Kidney epithelial cell (primary cell): ENCODE measurements around the gene MMP23B. TPM values are rescaled to one million over a fixed set of nuclear protein-coding genes. Genes with fewer than 3 reads are reported as not detected.
"Not testable (repeated sequence)": the region's sequence is repeated elsewhere in the genome, so short reads cannot be mapped to it uniquely, and the experiment has no call there.

Experiments
- DNase-seq: peaks from one replicate; pipeline ENCODE4 v3.0.0-alpha.2; 2010; ENCODE audit warnings: low read depth
- H3K27me3 ChIP-seq: 2 replicates; pipeline ENCODE4 v1.6.0; 2011; ENCODE audit warnings: low read length; ENCODE audit not compliant: control insufficient read depth, insufficient read depth
- H3K36me3 ChIP-seq: 2 replicates; pipeline ENCODE4 v1.5.1; 2011; ENCODE audit warnings: low read length; ENCODE audit not compliant: control insufficient read depth, insufficient read depth
- H3K4me3 ChIP-seq: 2 replicates; pipeline ENCODE4 v1.5.1; 2011; ENCODE audit warnings: low read depth, mild to moderate bottlenecking, control low read depth, low read length
- CTCF ChIP-seq: IDR thresholded peaks from 2 replicates; pipeline ENCODE4 v1.5.1; 2011; ENCODE audit warnings: mild to moderate bottlenecking, moderate library complexity, low read length, control low read depth, inconsistent platforms; ENCODE audit not compliant: insufficient read depth, poor library complexity, severe bottlenecking
- total RNA-seq: library from RNA; depleted of rRNA; stranded (reverse); fragments of >200 nt; gene quantifications from 2 replicates; pipeline ENCODE4 v1.2.3, GENCODE V29; 2015

MMP23B gene
- total RNA-seq, 1 donor from 2014 or later, result 6.5 TPM

- Histone ChIP-seq H3K27me3 (peaks cover 28% of the 10 kb centered on the region), H3K36me3 (no peaks in the 10 kb centered on the region), H3K4me3 (no peak overlapping the region)
- no peak for DNase-seq
- TF ChIP-seq CTCF, result no peak
Measured at GRCh38 chr1:1627829-1628753, 3.9 kb upstream of the MMP23B start.

GRCh38 chr1:1628754-1629429 is 3.1 kb upstream of the MMP23B start:
- TF ChIP-seq CTCF, result no peak
- DNase-seq, result no peak
- H3K27me3 ChIP-seq, result peaks cover 28% of the 10 kb centered on the region
- no peaks in the 10 kb centered on the region for H3K36me3 ChIP-seq
- H3K4me3 ChIP-seq, result no peak overlapping the region

- no peak for DNase-seq
- Histone ChIP-seq H3K36me3 (no peaks in the 10 kb centered on the region), H3K27me3 (peaks cover 28% of the 10 kb centered on the region), H3K4me3 (no peak overlapping the region)
- TF ChIP-seq CTCF, result no peak
Measured at GRCh38 chr1:1629430-1630190, 2.4 kb upstream of the MMP23B start.

- no peak for DNase-seq
- Histone ChIP-seq H3K36me3 (no peaks in the 10 kb centered on the region), H3K27me3 (peaks cover 28% of the 10 kb centered on the region), H3K4me3 (no peak overlapping the region)
- no peak for TF ChIP-seq CTCF
Measured at GRCh38 chr1:1630191-1630964, 1.6 kb upstream of the MMP23B start.

- Histone ChIP-seq H3K27me3 (peaks cover 28% of the 10 kb centered on the region), H3K4me3 (no peak overlapping the region), H3K36me3 (no peaks in the 10 kb centered on the region)
- DNase-seq, result no peak
- TF ChIP-seq CTCF, result no peak
Measured at GRCh38 chr1:1630965-1631781, 800 bp upstream of the MMP23B start.

GRCh38 chr1:1633409-1633808 is 1.4 kb downstream of the MMP23B start:
- H3K4me3 ChIP-seq, DNase-seq, H3K36me3 ChIP-seq: not testable (repeated sequence)
- H3K27me3 ChIP-seq, result peaks cover 28% of the 10 kb centered on the region

GRCh38 chr1:1634613-1635012 is 2.6 kb downstream of the MMP23B start:
- H3K36me3 ChIP-seq, H3K4me3 ChIP-seq, DNase-seq: not testable (repeated sequence)
- H3K27me3 ChIP-seq, result peaks cover 26% of the 10 kb centered on the region
